Umbilical cord (tissue), 2 donors: Measurements from ENCODE around the gene OR52I2. TPM values are rescaled to one million over a fixed set of nuclear protein-coding genes. Genes with fewer than 3 reads are reported as not detected.

Experiments
- DNase-seq: peaks from one replicate; pipeline ENCODE4 v3.0.0-alpha.2; 2015; ENCODE audit warnings: low spot score
- total RNA-seq: library from RNA; depleted of rRNA; stranded (reverse); fragments of >200 nt; gene quantifications from one replicate; pipeline ENCODE4 v1.2.3, GENCODE V29; 2014; ENCODE audit warnings: low replicate concordance; ENCODE audit not compliant: insufficient read depth

The OR52I2 gene
- total RNA-seq, 1 donor from 2014 or later = 4.8 TPM

DNA sequence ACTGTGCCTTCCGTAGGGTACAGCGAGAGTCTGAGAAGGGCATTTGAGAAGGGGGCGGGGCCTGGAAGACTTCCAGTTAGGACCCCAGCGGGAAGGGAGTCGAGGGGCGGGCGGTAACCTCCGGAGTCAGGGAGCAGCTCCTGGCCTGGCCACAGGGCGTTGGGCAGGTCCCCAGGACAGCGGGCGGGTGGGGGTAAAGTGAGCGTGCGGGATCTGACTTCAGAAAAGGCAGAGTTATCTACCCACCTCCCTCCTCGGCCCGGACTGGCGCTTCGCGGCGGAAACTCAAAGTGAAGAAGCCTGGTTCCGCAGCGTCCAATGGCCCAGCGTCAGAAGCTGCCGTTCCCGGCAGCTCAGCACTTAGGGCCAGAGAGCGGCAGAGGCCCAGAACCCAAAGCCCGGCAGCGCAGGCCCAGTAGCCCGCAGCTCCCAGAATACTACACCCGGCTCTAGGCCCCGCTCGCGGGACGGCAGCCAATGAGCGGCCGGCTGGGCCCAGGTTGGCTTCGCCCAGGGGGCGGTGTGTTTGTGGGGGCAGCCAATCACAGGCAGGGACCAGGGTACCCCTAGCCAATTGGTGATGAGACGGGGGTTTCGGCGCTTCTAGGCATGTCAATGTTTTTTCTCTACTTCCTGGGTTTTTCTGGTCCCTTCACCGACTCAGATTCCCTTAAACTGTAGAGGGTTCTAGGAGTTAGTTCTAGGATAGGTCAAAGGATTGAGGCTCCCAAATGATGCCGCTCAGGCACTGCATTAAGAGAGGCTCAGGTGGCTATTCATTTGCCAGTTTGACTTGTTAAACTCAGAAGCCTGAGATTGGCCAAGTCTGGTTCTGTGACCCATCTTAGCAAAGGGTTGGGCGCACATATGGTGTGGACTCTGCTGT lies 26.5 kb downstream of the OR52I2 start, which contains the start of gene TRIM68:
TRIM68 (minus strand) TSS at position 451 of the 886 bp plus-strand sequence. CDS start 2,727 bp downstream, outside the sequence.
- DNase-seq = peak; percentile 98

DNA sequence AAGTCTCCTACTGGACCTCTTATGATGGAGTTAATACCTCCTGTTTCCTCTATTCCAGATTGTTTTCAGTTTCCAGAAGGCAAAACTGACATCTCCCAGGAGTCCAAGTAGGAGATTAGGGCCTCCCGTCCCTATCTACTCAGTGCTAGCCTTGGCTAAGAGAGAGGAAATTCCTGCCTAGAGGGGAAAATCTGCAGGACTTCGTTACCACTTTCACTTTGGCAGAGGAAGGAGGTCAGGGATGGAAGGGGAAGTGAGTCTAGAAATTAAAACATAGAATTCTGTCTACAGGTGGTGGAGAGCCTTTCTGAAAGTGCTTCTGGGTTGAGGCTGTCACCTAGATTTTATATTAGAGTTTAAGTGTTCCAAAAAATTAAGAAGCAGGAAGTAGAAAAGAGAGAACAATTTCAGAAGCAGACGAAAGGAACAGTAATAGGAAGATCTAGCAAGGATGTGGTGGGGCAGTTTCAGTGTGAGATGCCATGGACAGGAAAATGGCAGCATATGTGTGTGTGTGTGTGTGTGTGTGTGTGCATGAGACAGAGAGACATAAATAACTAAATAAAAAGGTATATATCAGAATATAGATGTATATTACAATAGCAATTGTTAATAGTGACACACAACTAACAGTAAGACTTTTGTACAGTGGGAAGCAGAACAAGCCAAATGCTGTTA lies 28.9 kb downstream of the OR52I2 start:
- peak; percentile 19 for DNase-seq

DNA sequence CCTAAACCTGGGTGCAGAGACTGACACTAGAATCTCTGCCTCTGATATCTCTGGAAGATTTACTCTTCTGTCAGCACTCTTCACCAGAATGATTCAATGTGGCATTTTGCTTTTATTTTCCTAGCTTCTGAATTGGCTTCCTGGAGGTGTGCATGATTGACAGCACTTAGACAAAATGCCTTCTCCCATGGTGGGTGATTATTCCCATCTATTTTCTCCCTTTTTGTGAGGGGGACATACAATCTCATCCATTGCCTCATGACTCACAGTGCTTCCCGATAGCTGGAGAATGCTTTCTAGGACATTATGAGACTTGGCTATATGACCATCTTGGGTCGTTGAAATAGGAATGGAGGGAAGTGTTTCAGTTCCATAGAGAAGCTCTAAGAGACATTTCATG lies 30.4 kb downstream of the OR52I2 start:
- no peak for DNase-seq

DNA sequence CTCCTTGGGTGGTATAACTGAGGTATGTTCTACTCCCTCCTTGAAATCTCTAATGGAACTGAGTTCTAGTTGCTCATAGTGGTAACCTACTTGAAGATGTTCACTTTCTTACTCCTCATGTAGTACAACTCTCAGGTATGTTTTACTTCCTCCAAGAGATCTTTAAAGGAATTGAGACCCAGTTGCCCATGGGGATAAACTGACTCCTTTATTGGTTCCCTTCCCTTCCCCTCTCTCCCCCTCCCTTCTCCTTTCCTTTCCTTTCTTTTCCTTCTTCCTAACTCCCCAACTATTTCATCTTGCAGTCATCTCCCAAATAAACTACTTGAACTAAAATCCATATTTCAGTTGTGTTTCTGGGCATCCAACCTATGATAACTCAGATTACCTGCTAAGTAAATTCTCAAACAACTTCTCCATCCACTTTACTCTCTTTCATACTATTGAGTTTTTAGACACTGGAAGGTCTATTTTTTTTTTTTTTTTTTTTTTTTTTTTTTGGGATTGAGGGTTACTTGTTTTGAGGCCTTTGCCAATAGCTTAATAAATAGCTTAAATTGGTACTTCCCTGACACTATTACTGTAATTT lies 34.4 kb downstream of the OR52I2 start:
- DNase-seq = no peak

DNA sequence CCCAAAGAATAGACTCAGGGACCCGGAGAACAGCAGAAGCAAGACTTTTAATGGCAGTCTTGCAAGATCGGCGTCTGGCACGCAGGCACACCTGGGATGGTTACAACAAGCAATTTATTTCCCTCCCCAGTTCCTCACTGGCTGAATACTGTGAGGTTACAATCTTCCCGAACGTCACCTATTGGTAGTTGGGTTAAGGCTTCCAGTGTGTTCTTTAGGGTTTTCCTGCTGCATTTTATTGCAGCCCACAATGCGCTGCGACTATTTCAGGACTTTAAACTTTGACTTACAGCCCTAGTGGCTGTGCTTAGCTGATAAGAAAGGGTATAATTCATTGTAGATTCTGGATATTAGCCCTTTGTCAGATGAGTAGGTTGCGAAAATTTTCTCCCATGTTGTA lies 38.0 kb downstream of the OR52I2 start:
- DNase-seq = no peak

DNA sequence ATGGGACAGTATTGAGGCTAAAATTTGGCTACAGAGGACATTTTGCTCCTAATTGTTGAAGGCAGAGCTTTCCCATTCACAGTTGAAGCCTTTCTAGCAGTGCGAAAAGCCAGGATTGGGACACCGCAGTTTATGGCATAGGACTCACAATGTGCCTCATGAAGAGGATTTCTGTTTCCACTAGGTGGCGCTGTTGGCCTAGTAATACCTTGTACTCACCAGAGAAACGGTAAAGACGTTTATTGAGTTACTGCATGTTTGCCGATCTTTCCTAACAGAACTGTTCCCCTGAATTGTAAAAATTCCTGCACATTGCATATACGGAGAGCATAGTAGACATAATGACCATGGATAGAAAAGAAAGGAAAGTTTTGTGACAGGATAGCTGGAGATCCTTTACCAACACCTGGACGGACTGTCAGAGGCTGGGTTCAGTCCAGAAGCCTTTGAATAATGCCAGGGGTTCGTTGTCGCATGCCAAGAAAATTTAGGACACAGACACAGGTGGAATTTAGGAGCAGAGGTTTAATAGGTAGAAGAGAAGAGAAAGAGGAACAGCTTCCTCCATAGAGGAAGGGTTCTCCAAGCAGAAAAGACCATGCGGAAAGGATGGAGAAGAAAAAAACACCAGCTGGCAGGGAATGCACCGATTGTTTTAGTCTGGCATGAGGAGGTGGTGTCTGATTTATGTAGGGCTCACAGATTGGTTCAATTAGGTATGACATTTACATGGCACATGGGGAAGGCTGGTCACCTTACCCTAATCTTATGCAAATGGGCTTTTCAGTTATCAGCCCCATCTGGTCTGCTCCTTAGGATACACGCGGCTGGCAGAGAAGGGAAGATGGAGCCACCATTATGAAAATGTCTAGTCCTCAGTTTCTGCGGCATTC lies 44.9 kb downstream of the OR52I2 start:
- DNase-seq = peak; percentile 82

DNA sequence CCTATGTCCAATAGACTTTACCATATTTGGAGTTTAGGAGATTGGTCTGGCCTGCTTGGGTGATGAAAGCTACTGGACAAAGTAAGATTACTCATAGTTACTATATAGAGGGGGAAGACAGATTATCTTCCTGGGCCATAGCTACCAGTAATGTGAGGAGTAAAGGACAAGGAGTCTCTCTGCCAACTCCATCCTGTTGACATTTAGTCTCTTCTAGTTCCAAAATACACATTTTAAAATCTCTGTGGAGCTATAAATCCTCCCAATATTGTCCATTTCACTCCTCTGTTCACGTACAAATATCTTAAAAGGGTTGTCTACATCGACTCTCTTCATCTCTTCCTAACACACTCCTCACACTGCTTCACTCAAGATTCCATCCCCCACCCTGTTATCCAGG lies 54.6 kb downstream of the OR52I2 start:
- no peak for DNase-seq

DNA sequence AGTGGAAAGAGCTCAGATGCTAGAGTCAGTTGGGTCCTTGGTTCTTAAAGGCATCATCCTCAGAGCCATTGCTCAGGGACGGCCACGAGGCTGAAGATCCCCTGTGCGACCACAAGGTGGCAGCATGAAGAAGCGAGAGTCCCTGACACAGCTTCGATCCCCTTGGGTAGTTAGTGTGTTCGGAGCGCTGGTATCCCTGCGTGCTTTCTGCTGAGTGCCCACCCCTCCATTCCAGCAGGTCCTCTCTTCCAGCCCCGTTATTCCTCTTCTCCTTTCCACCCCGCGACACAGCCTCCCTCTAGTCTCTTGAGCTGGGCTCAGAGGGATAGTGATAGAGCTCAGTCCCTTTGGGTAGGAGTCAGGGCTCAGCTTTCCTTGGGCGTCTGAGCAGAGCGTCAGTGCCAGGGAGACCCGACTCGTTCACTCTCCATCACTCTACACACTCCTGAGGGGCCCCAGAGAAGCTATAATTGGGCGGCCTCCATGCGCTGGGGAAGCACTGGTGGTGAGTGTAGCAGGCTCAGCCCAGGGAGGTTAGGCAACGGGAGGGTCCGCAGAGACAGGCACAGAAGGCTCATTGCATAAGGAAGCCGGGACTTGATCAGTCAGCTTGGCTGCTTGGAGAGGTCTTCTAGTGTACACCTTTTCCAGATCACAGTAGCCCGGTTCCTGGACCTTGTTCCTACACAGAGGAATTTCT lies 55.6 kb downstream of the OR52I2 start, which contains the start of gene OR51D1:
OR51D1 (plus strand) TSS at position 516 of the 700 bp plus-strand sequence. CDS start 2,314 bp downstream, outside the sequence.
- peak; percentile 92 for DNase-seq

DNA sequence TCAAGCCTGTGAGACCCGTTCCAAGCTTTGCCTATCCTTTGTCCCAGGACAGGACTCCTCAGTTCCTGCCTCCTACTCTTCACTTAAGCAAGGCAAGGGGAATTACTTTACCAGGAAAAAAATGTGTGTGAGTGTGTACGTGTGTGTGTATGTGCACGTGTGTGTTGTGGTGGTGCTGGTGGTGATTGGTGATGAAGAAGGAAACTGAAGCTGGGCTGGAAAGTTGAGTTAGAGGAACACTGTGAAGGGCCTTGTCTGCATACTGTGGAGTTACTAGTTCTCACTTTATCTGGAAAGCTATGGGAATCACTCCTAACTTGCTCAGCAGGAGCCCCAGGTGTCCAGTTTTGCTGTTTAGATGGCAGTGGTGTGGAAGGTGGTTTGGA lies 56.1 kb downstream of the OR52I2 start:
- no peak for DNase-seq

DNA sequence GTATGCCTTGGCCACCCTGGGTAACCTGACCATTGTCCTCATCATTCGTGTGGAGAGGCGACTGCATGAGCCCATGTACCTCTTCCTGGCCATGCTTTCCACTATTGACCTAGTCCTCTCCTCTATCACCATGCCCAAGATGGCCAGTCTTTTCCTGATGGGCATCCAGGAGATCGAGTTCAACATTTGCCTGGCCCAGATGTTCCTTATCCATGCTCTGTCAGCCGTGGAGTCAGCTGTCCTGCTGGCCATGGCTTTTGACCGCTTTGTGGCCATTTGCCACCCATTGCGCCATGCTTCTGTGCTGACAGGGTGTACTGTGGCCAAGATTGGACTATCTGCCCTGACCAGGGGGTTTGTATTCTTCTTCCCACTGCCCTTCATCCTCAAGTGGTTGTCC lies 58.4 kb downstream of the OR52I2 start:
- no peak for DNase-seq

DNA sequence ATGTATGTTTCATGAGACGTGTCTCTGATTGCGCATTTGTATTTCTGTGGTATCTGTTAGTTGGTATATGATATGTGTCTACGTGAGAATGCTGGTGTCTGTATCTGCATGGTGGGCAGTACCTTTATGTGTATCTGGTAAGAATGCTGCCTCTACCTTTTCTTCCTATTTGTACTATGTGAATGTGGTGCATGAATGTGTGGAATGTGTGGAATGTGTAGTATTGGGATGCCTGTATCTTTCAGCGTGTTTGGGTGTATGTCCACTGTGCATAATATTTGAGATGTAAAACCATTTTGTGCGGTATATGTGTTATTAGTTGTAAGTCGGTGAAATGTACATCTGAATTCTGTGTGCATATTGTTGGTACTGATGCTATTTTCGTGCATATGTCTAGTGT lies 60.0 kb downstream of the OR52I2 start:
- DNase-seq = no peak

DNA sequence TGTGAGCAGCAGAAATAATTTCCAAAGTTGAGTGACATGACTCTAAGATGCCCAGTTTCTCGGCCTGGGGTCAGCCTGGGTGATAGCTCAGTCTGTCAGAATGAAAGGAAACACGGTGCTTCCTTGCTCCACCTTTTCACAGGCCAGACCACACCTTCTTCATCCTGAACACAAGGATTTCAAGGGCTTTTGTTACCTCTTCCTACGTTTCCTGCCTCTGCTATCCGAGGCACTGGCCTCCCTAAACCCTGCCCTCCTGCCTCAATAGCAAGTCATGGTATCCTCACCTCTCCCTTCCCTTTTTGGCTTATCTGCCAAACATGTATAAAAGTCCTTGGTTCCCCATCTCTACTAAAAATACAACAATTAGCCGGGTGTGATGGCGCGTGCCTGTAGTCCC lies 60.5 kb downstream of the OR52I2 start:
- no peak for DNase-seq

Other genes with a start within 250 kb of the OR52I2 start
- gene OR52B4, start 213.4 kb upstream of the OR52I2 start, total RNA-seq = 0.72 TPM
- 30.8 TPM for gene TRIM21, start 188.0 kb upstream of the OR52I2 start, total RNA-seq
- gene OR52K2, start 132.4 kb upstream of the OR52I2 start, total RNA-seq = not detected
- gene OR52K1, start 99.1 kb upstream of the OR52I2 start, total RNA-seq = 0.96 TPM
- gene OR52M1, start 36.6 kb upstream of the OR52I2 start, total RNA-seq = 1.9 TPM
- 5.5 TPM for gene OR52I1, start 12.3 kb downstream of the OR52I2 start, total RNA-seq
- gene TRIM68, start 26.5 kb downstream of the OR52I2 start, total RNA-seq = 12.5 TPM
- 3.1 TPM for gene OR51D1, start 55.7 kb downstream of the OR52I2 start, total RNA-seq
- gene OR51E1, start 62.2 kb downstream of the OR52I2 start, total RNA-seq = 2.4 TPM
- gene OR51E2, start 116.1 kb downstream of the OR52I2 start, total RNA-seq = 6.0 TPM
- not detected for gene MMP26, start 123.0 kb downstream of the OR52I2 start, total RNA-seq
- gene OR51F1, start 188.2 kb downstream of the OR52I2 start, total RNA-seq = not detected
- gene OR52R1, start 222.6 kb downstream of the OR52I2 start, total RNA-seq = not detected
- 1.7 TPM for gene OR51F2, start 239.6 kb downstream of the OR52I2 start, total RNA-seq